Activated T-helper 1 cell treated with Interleukin-2 at 50 U/mL for 16 hours (primary cell): ENCODE results near the gene ARHGEF25.
"Not testable (repeated sequence)": the region's sequence is repeated elsewhere in the genome, so short reads cannot be mapped to it uniquely, and the experiment has no call there.

Experiments
- DNase-seq: peaks from one replicate; pipeline ENCODE4 v3.0.0-alpha.2; 2020; ENCODE audit warnings: low read depth

Gene ARHGEF25

DNA sequence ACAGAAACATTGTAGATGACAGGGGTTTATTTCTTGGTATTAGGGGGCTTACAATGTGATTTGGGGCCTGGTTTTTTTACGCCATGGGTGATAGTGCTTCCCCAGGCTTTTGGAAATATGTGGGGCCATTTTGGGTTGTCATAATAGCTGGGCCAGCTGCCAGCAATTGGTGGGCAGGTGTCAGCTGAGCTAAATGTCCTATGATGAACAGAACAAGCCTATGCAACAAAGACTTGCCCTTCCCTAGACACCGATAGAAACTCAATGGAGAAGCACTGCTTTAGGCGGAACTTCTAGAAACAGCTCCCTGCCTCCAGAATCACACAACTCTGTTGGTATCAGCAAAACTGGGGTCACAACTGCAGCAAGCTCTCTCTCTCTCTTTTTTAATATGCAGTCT lies 26.9 kb downstream of the ARHGEF25 start:
- DNase-seq, result no peak

DNA sequence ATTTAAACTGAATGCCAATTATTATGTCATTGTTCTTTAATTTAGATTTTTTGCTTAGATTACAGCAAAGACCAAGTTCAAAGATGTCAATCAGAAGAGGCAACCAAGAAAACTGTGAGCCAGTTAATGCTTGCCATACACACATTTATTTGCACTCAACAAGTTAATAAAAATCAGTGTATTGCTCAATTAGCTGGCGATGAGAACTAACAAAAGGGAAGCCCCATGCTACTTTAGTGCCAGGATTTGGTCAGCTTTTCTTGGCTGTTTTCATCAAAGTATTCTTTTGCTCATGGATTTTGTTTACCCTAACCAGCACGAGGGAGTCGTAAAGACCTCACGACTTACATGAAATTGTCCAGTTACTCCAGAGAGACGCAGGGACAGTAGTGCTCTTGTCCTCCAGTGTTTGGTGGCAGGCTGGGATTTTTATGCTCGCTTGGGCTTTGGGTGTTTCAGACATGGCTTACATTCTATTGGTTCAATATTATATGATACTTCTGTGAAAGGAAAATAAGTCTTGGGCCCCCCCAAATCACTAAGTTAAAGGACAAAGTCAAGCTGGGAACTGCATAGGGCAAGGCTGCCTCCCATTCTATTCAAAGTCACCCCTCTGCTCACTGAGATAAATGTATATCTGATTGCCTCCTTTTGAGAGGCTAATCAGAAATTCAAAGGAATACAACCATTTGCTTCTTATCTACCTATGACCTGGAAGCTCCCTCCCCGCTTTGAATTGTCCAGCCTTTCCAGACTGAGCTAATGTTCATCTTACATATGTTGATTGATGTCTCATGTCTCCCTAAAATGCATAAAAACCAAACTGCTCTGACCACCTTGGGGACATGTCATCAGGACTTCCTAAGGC lies 29.2 kb downstream of the ARHGEF25 start:
- no peak for DNase-seq

- no peak for DNase-seq
These were observed 30.6 kb downstream of the ARHGEF25 start for GRCh38 chr12:57641699-57642442.

DNA sequence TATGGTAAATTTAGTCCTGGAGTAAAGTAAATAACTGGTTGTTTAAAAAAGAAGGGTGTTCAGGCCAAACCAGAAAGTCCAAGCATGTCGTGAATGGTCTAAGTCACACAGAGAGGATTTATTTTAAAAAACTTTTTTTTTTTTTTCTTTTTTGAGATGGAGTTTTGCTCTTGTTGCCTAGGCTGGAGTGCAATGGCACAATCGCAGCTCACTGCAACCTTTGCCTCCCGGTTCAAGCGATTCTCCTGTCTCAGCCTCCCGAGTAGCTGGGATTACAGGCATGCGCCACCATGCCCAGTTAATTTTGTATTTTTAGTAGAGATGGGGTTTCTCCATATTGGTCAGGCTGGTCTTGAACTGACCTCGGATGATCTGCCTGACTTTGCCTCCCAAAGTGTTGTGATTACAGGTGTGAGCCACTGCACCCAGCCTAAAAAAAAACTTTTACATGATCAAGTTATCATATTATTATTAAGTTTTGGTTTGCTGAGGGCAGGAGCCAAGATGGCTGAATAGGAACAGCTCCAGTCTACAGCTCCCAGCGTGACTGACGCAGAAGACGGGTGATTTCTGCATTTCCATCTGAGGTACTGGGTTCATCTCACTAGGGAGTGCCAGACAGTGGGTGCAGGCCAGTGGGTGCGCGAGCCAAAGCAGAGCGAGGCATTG lies 34.9 kb downstream of the ARHGEF25 start:
- DNase-seq, result not testable (repeated sequence)

- not testable (repeated sequence) for DNase-seq
These were observed 35.4 kb downstream of the ARHGEF25 start for GRCh38 chr12:57646659-57647049.

GRCh38 chr12:57654042-57654441 lies 42.8 kb downstream of the ARHGEF25 start:
- DNase-seq, result no peak

DNA sequence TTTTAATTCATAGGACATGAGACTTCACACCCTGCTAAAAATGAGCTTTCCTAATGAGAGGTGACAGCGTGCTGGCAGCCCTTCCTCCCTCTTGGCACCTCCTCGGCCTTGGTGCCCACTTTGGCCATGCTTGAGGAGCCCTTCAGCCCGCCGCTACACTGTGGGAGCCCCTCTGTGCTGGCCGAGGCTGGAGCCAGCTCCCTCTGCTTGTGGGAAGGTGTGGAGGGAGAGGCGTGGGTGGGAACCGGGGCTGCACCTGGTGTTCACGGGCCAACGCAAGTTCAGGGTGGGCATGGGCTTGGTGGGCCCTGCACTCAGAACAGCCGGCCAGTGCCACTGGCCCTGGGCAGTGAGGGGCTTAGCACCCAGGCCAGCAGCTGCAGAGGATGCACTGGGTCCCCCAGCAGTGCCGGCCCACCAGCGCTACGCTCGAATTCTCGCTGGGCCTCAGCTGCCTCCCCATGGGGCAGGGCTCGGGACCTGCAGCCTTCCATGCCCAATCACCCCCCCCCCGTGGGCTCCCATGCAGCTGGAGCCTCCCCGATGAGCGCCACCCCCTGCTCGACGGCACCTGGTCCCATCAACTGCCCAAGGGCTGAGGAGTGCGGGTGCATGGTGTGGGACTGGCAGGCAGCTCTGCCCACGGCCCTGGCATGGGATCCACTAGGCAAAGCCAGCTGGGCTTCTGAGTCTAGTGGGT lies 44.5 kb downstream of the ARHGEF25 start:
- DNase-seq, result no peak

- DNase-seq, result not testable (repeated sequence)
These were observed 45.2 kb downstream of the ARHGEF25 start for GRCh38 chr12:57656408-57656807.

DNA sequence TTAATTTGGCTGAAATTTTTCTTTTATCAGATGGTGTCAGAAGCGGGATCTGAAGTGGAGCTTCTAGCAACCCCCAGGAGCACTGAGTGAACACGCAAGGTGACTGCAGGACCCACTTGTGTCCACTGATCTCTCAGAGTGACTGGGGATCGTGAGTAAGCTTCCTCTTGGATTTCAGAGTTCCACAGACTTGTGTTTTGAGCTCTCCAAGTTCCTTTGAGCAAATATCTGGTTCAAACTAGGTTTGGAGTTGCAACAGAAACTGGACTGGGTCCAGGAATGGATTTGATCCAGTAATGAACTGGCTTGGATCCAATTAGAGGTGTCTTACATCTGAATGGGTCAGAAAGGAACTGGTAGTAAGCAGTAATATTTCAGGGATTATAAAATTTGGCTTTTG lies 46.5 kb downstream of the ARHGEF25 start:
- DNase-seq, result no peak

- no peak for DNase-seq
These were observed 47.7 kb downstream of the ARHGEF25 start for GRCh38 chr12:57658890-57659289.

- DNase-seq, result no peak
These were observed 50.1 kb downstream of the ARHGEF25 start for GRCh38 chr12:57661376-57661775.

GRCh38 chr12:57665066-57665820 lies 54.0 kb downstream of the ARHGEF25 start:
- DNase-seq, result not testable (repeated sequence)
